GM12878 (cell line): ENCODE measurements around the gene CENPX. TPM values are rescaled to one million over a fixed set of nuclear protein-coding genes. Genes with fewer than 3 reads are reported as not detected.
A peak's percentile ranks its signal among the peaks of the same experiment; 100 is the strongest.

Experiments used
- ATAC-seq: fragments of 200-7000 bp; cut with Tn5 transposase; 3 replicates; pipeline ENCODE4 v1.9.1; 2020; ENCODE audit warnings: mild to moderate bottlenecking, moderate library complexity
- BruUV-seq: library from RNA; stranded (reverse); fragments of 400-500 nt; replicated peaks from 2 replicates; lab custom pipeline; 2021; lab: Mats Ljungman, UMichigan
- CTCF ChIA-PET: fragments of 300-600 bp; sonication (Branson Sonifier 250); formaldehyde crosslinking; extraction: SDS; loops from one replicate; lab custom pipeline; 2021; ENCODE audit warnings: inconsistent platforms; lab: Yijun Ruan, JAX
- POLR2A ChIA-PET: fragments of 350-600 bp; formaldehyde crosslinking; extraction: SDS; loops from one replicate; lab custom pipeline; 2021; ENCODE audit warnings: inconsistent platforms; lab: Charles Lee
- RAD21 ChIA-PET: fragments of 300-600 bp; sonication (Branson Sonifier 250); formaldehyde crosslinking; loops from one replicate; lab custom pipeline; 2023; ENCODE audit warnings: antibody characterized with exemption; ENCODE audit not compliant: unreplicated experiment; lab: Charles Lee
- SMC1A ChIA-PET: fragments of 300-600 bp; sonication (Branson Sonifier 250); formaldehyde crosslinking; loops from one replicate; lab custom pipeline; 2023; ENCODE audit not compliant: unreplicated experiment, uncharacterized antibody; lab: Charles Lee
- DNase-seq: peaks from one replicate; pipeline ENCODE4 v3.0.0-alpha.2; 2011; ENCODE audit warnings: low read depth, low spot score
- FAIRE-seq: peaks from 3 replicates; lab custom pipeline; 2011; peaks lifted over from hg19 to GRCh38; lab: Jason Lieb, UNC
- H2AFZ ChIP-seq: 2 replicates; pipeline ENCODE4 v1.6.0; 2011; ENCODE audit warnings: low read depth, low read length, control low read depth; ENCODE audit not compliant: control insufficient read depth
- H3K27ac ChIP-seq: 2 replicates; pipeline ENCODE4 v1.5.1; 2011; ENCODE audit warnings: control low read depth; ENCODE audit not compliant: control insufficient read depth, insufficient read depth
- H3K27me3 ChIP-seq, 2 experiments: replicated peaks in 1 of 2; 2 replicates each; pipeline versions ENCODE4 v1.6.0 to v1.6.1; 2011; ENCODE audit warnings: low read length in 1 of 2; ENCODE audit not compliant: control insufficient read depth in 2 of 2, insufficient read depth in 2 of 2
- H3K36me3 ChIP-seq, 2 experiments: 2 replicates each; pipeline ENCODE4 v1.5.1; 2011; ENCODE audit warnings: low read length in 1 of 2; ENCODE audit not compliant: control insufficient read depth in 2 of 2, insufficient read depth in 2 of 2
- H3K4me1 ChIP-seq: 2 replicates; pipeline ENCODE4 v1.6.1; 2011; ENCODE audit warnings: mild to moderate bottlenecking, low read length, moderate library complexity, mixed read lengths; ENCODE audit not compliant: control insufficient read depth, insufficient read depth
- H3K4me2 ChIP-seq: 2 replicates; pipeline ENCODE4 v1.6.0; 2011; ENCODE audit warnings: control low read depth; ENCODE audit not compliant: control insufficient read depth, insufficient read depth
- H3K4me3 ChIP-seq: fragments of 200-600 bp; sonication (generic); 2 replicates; pipeline ENCODE4 v1.5.1; 2016
- H3K79me2 ChIP-seq: 2 replicates; pipeline ENCODE4 v1.6.0; 2011; ENCODE audit warnings: low read length; ENCODE audit not compliant: control insufficient read depth, insufficient read depth
- H3K9ac ChIP-seq: 2 replicates; pipeline ENCODE4 v1.8.0; 2011; ENCODE audit warnings: low read length, control low read depth, mixed read lengths; ENCODE audit not compliant: control insufficient read depth, insufficient read depth
- H3K9me3 ChIP-seq: replicated peaks from 3 replicates; pipeline ENCODE4 v1.5.1; 2011; ENCODE audit warnings: mild to moderate bottlenecking, low read length; ENCODE audit not compliant: control insufficient read depth, insufficient read depth
- H4K20me1 ChIP-seq: 2 replicates; pipeline ENCODE4 v1.6.0; 2011; ENCODE audit not compliant: control insufficient read depth, insufficient read depth
- SRF ChIP-seq, 2 experiments: IDR thresholded peaks; 2 replicates each; pipeline ENCODE4 v1.6.1; 2011; ENCODE audit warnings: low read depth in 2 of 2, low read length in 2 of 2, mild to moderate bottlenecking in 1 of 2, moderate library complexity in 1 of 2
- WGBS: methylation state at CpG from one replicate; pipeline ENCODE4 v1.1.6; 2016; ENCODE audit warnings: low lambda C conversion rate; ENCODE audit not compliant: insufficient replicate concordance, insufficient coverage; ENCODE audit errors: missing lambda C conversion rate; 5-methylcytosine and 5-hydroxymethylcytosine counted together
- in situ Hi-C: fragments of 300-500 bp; cut with MboI; formaldehyde crosslinking; loops from 9 replicates; pipeline ENCODE4 v1.14.3; 2018; ENCODE audit warnings: mixed read lengths
- intact Hi-C: fragments of 100-400 bp; cut with micrococcal nuclease; formaldehyde crosslinking; loops from one replicate; pipeline ENCODE4 v1.14.2; 2022; ENCODE audit not compliant: unreplicated experiment
- polyA plus RNA-seq, 11 experiments: library from polyadenylated mRNA; depleted of rRNA in 4 of 11; unstranded in 6 of 11; stranded (reverse) in 5 of 11; fragments of >200 nt; fragmentation: Nextera tagmentation in 4 of 11; fragmentation: Illumina TruSeq in 1 of 11; extraction: Ambion mirVana in 4 of 11; extraction: Trizol in 1 of 11; gene quantifications; 1 replicate in 1 of 11; 2 replicates in 10 of 11; pipeline versions ENCODE4 v1.2.1 to v1.2.3, GENCODE V29; 2011 to 2016; ENCODE audit warnings: inconsistent platforms in 2 of 11, missing spikeins in 2 of 11, low read depth in 1 of 11
- total RNA-seq, 4 experiments: library from RNA; depleted of rRNA in 3 of 4; stranded (reverse); fragments of >200 nt in 3 of 4; fragmentation: Illumina TruSeq in 1 of 4; extraction: Trizol in 1 of 4; gene quantifications; 2 replicates each; pipeline versions ENCODE4 v1.2.1 to v1.2.3, GENCODE V29; 2013 to 2021
- TF ChIP-seq, protein P1 (sequence below): fragments of 450-650 bp; IDR thresholded peaks from 2 replicates; pipeline ENCODE4 v1.6.1; 2016; ENCODE audit warnings: mild to moderate bottlenecking

Gene CENPX
- total and polyA plus RNA-seq, 10 of the 15 experiments (the other 5 are each of a cell fraction or from before 2014, with no cell fraction given), result 11.7 to 182 (median 71.9) TPM

DNA sequence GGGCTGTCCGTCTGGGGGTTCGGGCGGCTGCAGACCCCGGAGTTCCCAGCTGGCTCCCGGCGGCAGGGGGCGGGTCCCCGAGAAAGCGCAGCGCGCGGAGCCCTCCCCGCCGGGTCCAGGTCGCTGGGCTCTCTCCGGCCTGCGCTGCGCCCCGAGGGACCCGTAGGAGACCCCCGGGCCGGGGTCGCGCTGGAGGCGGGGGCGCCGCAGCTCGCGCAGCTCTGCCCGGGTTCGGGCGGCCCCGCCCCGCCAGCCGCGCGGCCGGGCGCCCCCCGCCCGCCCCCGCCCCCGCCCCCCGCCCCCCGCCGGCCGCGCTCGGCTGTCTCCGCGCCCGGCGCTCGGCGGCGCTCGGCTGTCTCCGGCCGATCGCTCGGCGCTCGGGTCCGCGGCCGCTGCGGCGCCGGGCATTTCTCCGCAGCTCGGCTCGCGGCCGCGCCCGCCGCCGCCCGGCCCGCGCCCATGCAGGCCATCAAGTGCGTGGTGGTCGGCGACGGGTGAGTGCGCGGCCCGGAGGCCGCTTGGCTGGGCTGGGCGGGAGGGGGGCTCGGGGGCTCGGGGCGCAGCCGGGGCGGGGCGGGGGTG lies 8.7 kb upstream of the CENPX start, which contains the start of gene RAC3:
Gene RAC3, plus strand, starts transcription at position 376 of the 582 bp plus-strand sequence. Its CDS starts 84 bp downstream, at position 460.
- intact Hi-C loops (no loop called here), in situ Hi-C loops (no loop called here)
- FAIRE-seq, result no peak

More for the DNA sequence above, 8.7 kb upstream of the CENPX start, which contains the start of gene RAC3:
- no peaks in the 10 kb centered on the region for H4K20me1 ChIP-seq
- peak within 1 kb of the TSS; percentile 20; the same call in 1 of the 2 replicates for H3K9ac ChIP-seq
- peak within 1 kb of the TSS; percentile 65; the same call in 1 of the 2 replicates for H3K4me3 ChIP-seq
- peaks cover under 1% of the 10 kb centered on the region for H3K4me1 ChIP-seq
- H3K79me2 ChIP-seq, result peaks cover under 1% of the 10 kb centered on the region; the same call in 1 of the 2 replicates
- DNase-seq (no peak), ATAC-seq (peak; percentile 48)
- ChIA-PET RAD21 (interaction anchor here (0.6 to 1.6 kb wide), 2 partner anchors 44 to 72 kb away, joined by 3 to 5 read pairs; no protein-coding TSS in a partner anchor), POLR2A (no interaction called here), SMC1A (interaction anchor here (2.5 kb wide), 1 partner anchor 123 kb away, joined by 13 read pairs; no protein-coding TSS in a partner anchor), CTCF (interaction anchor here (0.6 to 2.3 kb wide), 4 partner anchors 68 to 315 kb away, joined by 3 to 11 read pairs (median 3); no protein-coding TSS in a partner anchor)
- BruUV-seq, result no TSS peak
- H3K9me3 ChIP-seq, result no peaks in the 10 kb centered on the region
- peak in 1 of 2 experiments; percentile 66; a peak in 1 of 4 replicates for TF ChIP-seq SRF (IDR thresholded peaks at IDR 0.05; ENCODE audit: low read depth in 2 of 2, low read length in 2 of 2)
- TF ChIP-seq, protein P1, sequence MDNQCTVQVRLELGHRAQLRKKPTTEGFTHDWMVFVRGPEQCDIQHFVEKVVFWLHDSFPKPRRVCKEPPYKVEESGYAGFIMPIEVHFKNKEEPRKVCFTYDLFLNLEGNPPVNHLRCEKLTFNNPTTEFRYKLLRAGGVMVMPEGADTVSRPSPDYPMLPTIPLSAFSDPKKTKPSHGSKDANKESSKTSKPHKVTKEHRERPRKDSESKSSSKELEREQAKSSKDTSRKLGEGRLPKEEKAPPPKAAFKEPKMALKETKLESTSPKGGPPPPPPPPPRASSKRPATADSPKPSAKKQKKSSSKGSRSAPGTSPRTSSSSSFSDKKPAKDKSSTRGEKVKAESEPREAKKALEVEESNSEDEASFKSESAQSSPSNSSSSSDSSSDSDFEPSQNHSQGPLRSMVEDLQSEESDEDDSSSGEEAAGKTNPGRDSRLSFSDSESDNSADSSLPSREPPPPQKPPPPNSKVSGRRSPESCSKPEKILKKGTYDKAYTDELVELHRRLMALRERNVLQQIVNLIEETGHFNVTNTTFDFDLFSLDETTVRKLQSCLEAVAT, result no peak
- H3K4me2 ChIP-seq, result peak within 1 kb of the TSS; percentile 94
- WGBS, result 1% methylated on average over 20 of the region's 96 CpGs
- H2AFZ ChIP-seq, result peak within 1 kb of the TSS; percentile 73
- H3K36me3 ChIP-seq, result no peaks in the 10 kb centered on the region; a peak in 2 of 4 replicates
- no peak within 1 kb of the TSS for H3K27ac ChIP-seq
- no peaks in the 10 kb centered on the region for H3K27me3 ChIP-seq
